ENCODE measurements around the gene MAST4.

The MAST4 gene

DNA sequence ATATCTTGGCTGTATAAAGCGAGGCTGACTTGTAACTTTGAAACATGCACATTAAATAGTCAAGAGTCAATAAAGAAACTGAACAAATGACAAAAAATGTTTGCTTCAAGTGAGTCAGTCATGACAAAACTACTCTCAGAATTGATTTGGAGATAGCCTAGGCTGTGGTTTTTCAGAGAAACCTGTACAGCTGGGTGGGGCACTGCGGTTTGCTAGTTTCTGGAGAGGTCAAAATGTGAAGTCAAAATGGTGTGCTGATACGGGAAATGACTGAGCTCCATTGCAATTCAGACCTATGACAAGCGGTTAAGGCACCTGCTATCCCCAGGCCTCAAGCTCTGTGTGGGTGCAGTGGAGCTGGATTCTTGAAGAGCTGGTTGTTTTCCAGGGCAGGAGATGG is 610.7 kb downstream of the MAST4 start:
- H3K27ac ChIP-seq: peak overlapping the region; percentile 45
- TF ChIP-seq, protein P1, sequence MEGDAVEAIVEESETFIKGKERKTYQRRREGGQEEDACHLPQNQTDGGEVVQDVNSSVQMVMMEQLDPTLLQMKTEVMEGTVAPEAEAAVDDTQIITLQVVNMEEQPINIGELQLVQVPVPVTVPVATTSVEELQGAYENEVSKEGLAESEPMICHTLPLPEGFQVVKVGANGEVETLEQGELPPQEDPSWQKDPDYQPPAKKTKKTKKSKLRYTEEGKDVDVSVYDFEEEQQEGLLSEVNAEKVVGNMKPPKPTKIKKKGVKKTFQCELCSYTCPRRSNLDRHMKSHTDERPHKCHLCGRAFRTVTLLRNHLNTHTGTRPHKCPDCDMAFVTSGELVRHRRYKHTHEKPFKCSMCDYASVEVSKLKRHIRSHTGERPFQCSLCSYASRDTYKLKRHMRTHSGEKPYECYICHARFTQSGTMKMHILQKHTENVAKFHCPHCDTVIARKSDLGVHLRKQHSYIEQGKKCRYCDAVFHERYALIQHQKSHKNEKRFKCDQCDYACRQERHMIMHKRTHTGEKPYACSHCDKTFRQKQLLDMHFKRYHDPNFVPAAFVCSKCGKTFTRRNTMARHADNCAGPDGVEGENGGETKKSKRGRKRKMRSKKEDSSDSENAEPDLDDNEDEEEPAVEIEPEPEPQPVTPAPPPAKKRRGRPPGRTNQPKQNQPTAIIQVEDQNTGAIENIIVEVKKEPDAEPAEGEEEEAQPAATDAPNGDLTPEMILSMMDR (conservative IDR thresholded peaks at IDR 0.05): no peak

DNA sequence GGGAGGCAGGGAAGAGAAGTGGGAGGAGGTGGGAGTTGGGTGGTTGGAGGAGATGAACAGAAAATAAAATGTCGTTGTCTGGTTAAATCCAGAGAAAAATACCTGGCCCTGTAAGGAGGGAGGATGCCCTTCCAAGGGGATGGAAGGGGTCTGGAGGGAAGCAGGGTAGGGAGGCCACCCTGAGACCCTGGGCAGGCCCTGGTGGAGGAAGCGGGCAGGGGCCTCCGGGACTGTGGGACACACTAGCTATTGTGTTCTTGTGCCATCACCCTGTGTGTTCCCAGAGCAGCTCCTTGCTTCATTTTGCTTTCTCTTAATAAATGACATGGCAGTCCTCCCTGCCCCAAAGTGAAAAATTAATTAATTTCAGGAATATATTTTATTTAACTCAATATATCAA is 612.2 kb downstream of the MAST4 start:
- H3K27ac ChIP-seq: peak overlapping the region; percentile 25; the same call in 1 of the 2 replicates
- TF ChIP-seq, protein P1 (conservative IDR thresholded peaks at IDR 0.05): no peak

DNA sequence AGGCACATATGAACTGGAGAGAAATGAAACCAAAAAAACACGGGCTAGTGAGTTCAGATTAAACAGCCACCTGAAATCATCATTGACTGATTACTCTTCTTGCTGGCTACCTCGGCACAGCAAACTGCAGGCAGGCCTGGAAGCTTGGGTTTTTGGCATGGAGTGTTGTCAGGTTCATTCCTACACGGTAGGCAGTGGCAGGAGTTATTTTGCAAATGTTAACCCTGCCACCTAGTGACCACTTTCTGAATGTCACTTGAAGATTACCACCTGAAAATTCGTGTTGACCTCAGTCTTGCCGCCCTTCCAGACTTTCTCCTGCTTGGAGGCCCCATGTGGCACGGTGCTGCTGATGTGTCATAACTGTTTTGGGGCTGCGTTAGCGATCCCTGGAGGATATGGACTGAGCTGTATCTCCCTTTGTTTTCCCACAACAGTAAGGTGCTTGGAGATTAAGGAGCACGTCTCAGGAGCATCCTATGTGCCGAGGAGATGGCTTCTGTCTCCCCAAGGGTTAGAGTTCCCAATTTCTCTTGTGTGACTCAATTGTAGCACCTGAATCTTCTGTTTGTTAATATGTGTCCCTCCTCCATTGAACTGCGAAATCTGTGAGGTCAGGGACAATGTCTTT is 613.1 kb downstream of the MAST4 start:
- 0 out of 2 replicates have a peak overlapping the region, but pooled peaks have one; percentile 25 for H3K27ac ChIP-seq
- TF ChIP-seq, protein P1 (conservative IDR thresholded peaks at IDR 0.05): peak; percentile 89

DNA sequence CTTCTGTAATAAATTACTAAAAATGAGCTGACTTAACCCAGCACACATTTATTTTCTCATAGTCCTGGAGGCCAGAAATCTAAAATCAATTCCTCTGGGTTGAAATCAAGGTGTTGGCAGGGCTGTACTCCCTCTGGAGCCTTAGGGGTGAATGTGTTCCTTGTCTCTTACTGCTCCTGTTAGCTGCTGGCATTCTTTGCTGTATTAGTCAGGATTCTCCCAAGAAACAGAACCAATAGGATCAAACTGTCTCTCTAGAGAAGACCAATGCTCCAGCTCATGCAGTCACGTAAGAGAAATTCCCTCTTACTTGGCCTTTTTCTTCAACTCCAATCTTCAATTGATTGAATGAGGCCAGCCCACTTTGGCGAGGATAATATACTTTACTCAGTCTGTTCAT is 615.7 kb downstream of the MAST4 start:
- no peak overlapping the region for H3K27ac ChIP-seq
- TF ChIP-seq, protein P1 (conservative IDR thresholded peaks at IDR 0.05): no peak

DNA sequence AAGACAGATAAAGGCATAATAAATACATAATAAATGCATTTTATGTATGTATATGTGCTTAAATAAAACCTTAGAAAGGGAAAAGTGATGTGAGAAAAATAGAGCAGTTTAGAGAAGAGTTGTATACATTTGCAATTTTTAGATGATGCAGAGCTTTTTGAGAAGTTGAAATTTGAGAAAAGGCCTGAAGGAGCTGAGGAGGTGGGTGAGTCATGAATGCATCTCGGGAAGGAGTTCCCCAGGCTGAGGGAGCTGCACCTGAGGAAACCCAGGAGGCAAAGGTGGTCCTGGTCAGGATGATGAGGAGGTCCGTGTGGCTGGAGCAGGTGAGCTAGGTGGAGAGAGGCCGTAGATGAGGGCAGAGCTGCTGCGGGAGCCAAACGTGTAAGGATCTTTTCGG is 617.8 kb downstream of the MAST4 start:
- H3K27ac ChIP-seq: peak overlapping the region; percentile 94
- TF ChIP-seq, protein P1 (conservative IDR thresholded peaks at IDR 0.05): no peak

DNA sequence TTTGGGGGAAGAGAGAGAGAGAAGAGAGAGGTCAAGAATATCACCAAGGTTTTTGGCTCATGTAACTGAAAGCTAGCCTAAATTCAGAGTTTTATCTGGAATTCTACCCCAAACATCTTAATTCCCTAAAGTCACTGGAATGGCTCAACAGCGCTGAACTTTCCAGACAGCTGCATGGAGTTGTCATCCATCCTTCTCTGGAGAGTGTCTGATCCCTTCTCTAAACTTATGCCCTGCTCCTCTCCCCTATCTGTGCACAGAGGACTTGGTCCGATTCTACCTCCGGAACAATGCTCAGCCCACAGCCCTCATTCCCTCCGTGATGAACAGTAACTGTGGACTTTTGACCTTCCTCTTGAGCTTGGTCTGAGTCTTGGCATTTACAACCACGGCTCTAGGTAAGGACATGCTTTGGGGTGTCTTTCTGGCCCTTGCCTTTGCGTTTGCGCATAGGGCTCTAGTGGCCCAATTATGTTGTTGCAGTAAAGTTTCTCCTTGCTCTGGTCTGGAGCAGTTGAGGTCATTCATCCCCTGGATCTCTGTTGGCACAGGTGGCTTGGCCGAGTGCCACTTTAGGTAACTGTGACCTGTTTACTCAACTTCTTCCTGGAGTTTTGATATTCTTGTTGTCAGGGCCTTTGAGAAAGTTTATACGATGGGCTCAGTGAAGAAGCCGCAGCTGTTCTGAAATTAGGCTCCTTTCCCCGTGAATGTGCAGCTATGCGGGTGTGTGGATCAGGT is 618.7 kb downstream of the MAST4 start:
- peak overlapping the region; percentile 94 for H3K27ac ChIP-seq

More for the DNA sequence above, 618.7 kb downstream of the MAST4 start:
- TF ChIP-seq, protein P1 (conservative IDR thresholded peaks at IDR 0.05): 0 out of 2 replicates have a peak, but pooled peaks have one; percentile 4
